Fibroblast of mammary gland (primary cell): ENCODE results near the gene DES.

Experiments
- DNase-seq: peaks from one replicate; pipeline ENCODE4 v3.0.0-alpha.2; 2010; ENCODE audit warnings: low read depth
- H3K4me3 ChIP-seq: 2 replicates; pipeline ENCODE4 v1.5.1; 2011; ENCODE audit warnings: low read depth, mild to moderate bottlenecking, low read length, moderate library complexity; ENCODE audit not compliant: control insufficient read depth
- TF ChIP-seq, protein P1 (sequence below): conservative IDR thresholded peaks from 2 replicates; pipeline ENCODE4 v1.5.1; 2011; ENCODE audit warnings: low read depth, low read length, inconsistent platforms; ENCODE audit not compliant: control insufficient read depth, insufficient read depth

The DES gene

DNA sequence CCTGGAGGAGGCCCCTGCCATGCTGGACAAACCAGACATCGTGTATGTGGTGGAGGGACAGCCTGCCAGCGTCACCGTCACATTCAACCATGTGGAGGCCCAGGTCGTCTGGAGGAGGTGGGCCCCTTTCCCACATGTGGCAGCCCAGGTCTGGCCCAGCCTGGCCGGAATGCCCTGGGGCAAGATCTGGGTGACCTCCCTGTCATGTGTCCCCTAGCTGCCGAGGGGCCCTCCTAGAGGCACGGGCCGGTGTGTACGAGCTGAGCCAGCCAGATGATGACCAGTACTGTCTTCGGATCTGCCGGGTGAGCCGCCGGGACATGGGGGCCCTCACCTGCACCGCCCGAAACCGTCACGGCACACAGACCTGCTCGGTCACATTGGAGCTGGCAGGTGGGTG is 55.3 kb downstream of the DES start:
- no peak for DNase-seq
- TF ChIP-seq, protein P1, sequence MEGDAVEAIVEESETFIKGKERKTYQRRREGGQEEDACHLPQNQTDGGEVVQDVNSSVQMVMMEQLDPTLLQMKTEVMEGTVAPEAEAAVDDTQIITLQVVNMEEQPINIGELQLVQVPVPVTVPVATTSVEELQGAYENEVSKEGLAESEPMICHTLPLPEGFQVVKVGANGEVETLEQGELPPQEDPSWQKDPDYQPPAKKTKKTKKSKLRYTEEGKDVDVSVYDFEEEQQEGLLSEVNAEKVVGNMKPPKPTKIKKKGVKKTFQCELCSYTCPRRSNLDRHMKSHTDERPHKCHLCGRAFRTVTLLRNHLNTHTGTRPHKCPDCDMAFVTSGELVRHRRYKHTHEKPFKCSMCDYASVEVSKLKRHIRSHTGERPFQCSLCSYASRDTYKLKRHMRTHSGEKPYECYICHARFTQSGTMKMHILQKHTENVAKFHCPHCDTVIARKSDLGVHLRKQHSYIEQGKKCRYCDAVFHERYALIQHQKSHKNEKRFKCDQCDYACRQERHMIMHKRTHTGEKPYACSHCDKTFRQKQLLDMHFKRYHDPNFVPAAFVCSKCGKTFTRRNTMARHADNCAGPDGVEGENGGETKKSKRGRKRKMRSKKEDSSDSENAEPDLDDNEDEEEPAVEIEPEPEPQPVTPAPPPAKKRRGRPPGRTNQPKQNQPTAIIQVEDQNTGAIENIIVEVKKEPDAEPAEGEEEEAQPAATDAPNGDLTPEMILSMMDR: no peak
- H3K4me3 ChIP-seq: no peak overlapping the region

DNA sequence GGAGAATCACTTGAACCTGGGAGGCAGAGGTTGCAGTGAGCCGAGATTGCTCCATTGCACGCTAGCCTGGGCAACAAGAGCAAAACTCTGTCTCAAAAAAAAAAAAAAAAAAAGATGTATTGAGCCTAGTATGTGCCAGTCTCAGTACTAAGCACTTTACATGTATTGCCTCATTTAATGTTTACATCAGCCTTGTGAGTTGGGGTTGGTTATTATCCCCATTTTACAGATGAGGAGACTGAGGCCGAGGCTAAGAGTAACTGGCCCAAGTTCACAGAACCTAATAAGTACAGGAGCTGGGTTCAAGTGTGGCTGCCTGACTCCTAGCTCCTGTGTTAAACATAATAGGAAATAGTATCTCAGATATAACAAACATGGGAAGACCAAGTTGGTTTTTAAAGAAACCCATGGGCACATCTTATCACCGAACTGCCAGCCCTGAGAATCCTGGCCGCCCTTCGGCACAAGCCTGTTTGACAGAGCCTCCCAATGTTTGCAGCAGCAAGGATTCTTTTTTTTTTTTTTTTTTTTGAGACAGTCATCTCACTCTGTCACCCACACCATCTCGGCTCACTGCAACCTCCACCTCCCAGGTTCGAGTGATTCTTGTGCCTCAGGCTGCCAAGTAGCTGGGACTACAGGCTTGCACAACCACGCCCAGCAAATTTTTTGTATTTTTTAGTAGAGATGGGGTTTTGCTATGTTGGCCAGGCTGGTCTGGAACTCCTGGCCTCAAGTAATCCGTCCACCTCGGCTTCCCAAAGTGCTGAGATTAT is 56.3 kb downstream of the DES start:
- TF ChIP-seq, protein P1: no peak
- no peak overlapping the region for H3K4me3 ChIP-seq
- no peak for DNase-seq

DNA sequence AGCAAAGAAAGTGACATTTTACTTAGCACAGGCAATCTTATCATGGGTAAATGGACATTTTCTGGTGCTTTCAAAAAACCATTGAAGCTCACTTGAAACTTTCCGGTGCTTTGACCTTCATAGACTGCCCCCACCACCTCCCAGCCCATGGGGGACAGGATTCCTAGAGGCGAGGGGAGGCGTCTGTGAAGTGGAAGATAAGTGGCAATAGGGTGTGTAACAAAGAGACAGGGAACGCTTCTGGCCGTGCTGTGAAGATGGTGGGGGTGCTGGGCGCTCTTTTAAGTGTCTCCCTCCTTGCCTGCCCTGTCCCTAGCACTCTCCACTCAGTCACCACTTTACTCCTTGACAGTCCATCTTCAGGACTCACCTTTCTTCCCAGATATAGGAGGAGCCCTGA is 57.1 kb downstream of the DES start:
- TF ChIP-seq, protein P1: no peak
- DNase-seq: no peak
- no peak overlapping the region for H3K4me3 ChIP-seq

DNA sequence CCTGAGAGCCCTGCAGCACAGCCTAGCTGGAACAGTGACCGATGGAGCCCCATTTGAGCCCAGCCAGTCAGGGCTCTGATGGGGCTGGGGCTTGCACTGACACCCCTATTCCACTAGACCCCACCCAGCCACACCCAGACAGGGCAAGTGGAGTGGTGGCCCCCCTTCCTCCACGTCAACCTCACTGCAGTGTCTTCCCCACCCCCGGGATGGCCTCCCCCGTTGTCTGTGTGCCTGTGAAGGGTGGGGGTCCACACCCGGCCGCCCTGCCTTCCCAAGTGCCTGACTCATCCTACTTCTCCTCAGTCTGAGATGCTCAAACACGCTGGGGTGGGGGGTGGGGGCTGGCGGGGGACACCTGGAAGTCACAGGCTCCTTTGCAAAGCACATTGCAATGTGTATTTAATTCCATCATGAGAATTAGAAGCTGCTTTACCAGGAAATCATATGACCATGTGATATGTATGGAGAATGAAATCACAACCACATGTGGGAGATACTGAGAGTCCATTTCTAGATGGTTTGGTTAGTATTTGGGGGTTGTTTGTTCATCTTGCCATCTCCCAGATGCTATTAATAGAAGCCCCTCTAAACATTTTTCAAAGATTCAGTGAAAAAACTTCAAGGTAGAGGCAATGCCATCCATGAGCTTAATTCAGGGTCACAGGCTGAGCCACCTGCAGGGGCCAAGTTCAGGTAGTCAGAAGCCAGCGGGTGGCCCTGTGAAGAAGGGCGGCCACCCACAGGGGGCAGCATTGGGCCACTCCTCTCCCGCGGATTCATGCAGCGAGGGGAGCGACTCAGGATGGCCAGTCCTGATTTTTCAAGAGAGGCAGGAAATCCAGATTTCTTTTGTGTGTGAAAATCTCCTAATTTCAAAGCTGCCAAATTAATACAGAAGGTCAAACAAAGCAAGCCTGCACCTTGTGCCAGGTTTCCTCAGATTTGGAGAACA is 57.8 kb downstream of the DES start:
- DNase-seq: peak; percentile 51
- H3K4me3 ChIP-seq: no peak overlapping the region
- TF ChIP-seq, protein P1: peak; percentile 87
